ENCODE data around the gene PROZ.

Gene PROZ

DNA sequence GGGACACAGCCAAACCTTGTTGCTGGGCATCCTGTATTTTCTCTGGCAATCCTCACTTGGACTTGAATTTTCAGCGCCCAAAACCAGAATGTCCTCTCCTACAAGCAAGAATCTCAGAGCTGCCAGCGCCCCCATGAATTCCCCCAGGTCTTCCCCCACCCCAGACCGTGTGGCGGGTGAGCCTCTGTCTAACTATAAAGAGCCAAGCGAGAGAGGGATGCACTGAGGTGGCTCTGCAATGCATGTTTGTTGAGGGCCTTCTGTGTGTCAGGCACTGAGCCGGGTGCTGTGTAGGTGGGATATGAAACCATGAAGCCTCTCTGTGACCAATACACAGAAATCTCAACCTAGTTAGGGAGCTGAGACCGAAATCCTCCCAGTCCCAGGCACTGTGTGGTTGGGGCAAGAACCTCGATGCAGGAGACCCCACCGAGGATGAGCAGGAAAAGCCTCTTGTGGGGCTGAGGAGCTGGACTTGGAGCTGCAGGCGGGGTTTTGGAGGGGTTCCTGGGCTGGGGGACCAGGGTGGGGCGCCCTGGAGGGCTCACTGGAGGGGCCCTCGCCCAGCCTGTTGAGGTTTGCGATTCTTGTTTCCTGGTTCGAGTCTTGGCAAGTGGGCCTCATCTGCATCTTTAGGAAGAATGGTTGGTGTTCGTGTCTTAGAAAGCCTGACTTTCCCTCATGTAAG lies 12.4 kb upstream of the PROZ start:
- Histone ChIP-seq H3K4me3 (ENCODE audit: low read length) (no peak overlapping the region), H3K9ac (ENCODE audit: low read length) (no peak overlapping the region), H3K9me3 (ENCODE audit: insufficient read depth, low read length) (no peaks in the 10 kb centered on the region; the same call in 1 of the 2 replicates), H3K4me2 (ENCODE audit: low read length) (no peak overlapping the region), H3K36me3 (replicated peaks; ENCODE audit: low read depth, low read length) (no peaks in the 10 kb centered on the region), H3K27me3 (ENCODE audit: low read depth, low read length) (peaks cover 8% of the 10 kb centered on the region; the same call in 1 of the 2 replicates), H3K4me1 (ENCODE audit: low read length) (no peaks in the 10 kb centered on the region), H4K20me1 (ENCODE audit: insufficient read depth, low read length) (no peaks in the 10 kb centered on the region), H3K79me2 (ENCODE audit: low read length) (no peaks in the 10 kb centered on the region), H3K27ac (ENCODE audit: low read length) (no peak overlapping the region), H2AFZ (ENCODE audit: low read depth, low read length) (no peak overlapping the region)
- TF ChIP-seq, protein P1, sequence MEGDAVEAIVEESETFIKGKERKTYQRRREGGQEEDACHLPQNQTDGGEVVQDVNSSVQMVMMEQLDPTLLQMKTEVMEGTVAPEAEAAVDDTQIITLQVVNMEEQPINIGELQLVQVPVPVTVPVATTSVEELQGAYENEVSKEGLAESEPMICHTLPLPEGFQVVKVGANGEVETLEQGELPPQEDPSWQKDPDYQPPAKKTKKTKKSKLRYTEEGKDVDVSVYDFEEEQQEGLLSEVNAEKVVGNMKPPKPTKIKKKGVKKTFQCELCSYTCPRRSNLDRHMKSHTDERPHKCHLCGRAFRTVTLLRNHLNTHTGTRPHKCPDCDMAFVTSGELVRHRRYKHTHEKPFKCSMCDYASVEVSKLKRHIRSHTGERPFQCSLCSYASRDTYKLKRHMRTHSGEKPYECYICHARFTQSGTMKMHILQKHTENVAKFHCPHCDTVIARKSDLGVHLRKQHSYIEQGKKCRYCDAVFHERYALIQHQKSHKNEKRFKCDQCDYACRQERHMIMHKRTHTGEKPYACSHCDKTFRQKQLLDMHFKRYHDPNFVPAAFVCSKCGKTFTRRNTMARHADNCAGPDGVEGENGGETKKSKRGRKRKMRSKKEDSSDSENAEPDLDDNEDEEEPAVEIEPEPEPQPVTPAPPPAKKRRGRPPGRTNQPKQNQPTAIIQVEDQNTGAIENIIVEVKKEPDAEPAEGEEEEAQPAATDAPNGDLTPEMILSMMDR (IDR thresholded peaks at IDR 0.05; ENCODE audit: low read depth, low read length), result no peak
- TF ChIP-seq EZH2phosphoT487 (IDR thresholded peaks at IDR 0.05; ENCODE audit: low read depth), result no peak

DNA sequence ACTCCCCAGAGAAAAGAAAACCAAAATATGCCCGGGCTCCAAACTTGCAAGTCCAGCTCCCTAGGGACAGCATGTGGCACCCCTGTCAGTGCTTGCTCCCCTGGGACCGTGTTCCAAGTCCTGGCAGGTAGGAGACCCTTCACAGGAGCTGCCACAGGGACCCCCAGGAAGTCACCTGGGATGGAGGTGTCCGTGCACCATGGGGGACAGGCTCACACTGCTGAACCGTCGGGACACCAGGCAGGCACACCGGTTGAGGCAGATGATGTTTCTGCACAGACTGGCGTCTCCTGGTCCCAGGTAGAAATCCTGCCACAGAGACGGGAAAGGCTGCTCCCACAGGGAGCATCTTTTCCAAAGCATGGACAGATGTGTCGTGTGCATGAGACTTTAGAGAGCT lies 11.7 kb upstream of the PROZ start:
- Histone ChIP-seq H3K4me2 (ENCODE audit: low read length) (no peak overlapping the region), H3K4me3 (ENCODE audit: low read length) (no peak overlapping the region), H3K9ac (ENCODE audit: low read length) (no peak overlapping the region), H3K4me1 (ENCODE audit: low read length) (no peaks in the 10 kb centered on the region), H2AFZ (ENCODE audit: low read depth, low read length) (no peak overlapping the region), H3K36me3 (replicated peaks; ENCODE audit: low read depth, low read length) (no peaks in the 10 kb centered on the region), H3K27me3 (ENCODE audit: low read depth, low read length) (peaks cover 8% of the 10 kb centered on the region; the same call in 1 of the 2 replicates), H3K79me2 (ENCODE audit: low read length) (no peaks in the 10 kb centered on the region), H3K27ac (ENCODE audit: low read length) (no peak overlapping the region), H3K9me3 (ENCODE audit: insufficient read depth, low read length) (no peaks in the 10 kb centered on the region; the same call in 1 of the 2 replicates), H4K20me1 (ENCODE audit: insufficient read depth, low read length) (no peaks in the 10 kb centered on the region)
- TF ChIP-seq, protein P1 (IDR thresholded peaks at IDR 0.05; ENCODE audit: low read depth, low read length), result no peak
- TF ChIP-seq EZH2phosphoT487 (IDR thresholded peaks at IDR 0.05; ENCODE audit: low read depth), result no peak

DNA sequence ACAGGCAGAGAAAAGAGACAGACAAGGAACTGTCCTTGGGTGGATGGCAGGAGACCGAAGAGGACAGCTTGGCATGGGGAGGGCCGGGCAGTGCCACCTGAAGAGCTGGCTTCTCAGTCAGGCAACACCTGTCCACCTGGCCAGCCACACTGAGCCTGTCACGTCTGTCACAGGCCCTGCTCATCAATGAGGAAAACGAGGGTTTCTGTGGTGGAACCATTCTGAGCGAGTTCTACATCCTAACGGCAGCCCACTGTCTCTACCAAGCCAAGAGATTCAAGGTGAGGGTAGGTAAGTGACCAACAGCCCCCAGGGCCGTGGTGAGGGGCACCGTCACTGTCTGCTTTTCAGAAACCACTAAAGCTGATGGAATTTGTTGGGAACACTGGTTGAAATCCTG lies 11.2 kb upstream of the PROZ start:
- TF ChIP-seq EZH2phosphoT487 (IDR thresholded peaks at IDR 0.05; ENCODE audit: low read depth), result no peak
- TF ChIP-seq, protein P1 (IDR thresholded peaks at IDR 0.05; ENCODE audit: low read depth, low read length), result no peak
- Histone ChIP-seq H3K27ac (ENCODE audit: low read length) (no peak overlapping the region), H4K20me1 (ENCODE audit: insufficient read depth, low read length) (no peaks in the 10 kb centered on the region), H3K4me3 (ENCODE audit: low read length) (no peak overlapping the region), H3K27me3 (ENCODE audit: low read depth, low read length) (peaks cover 8% of the 10 kb centered on the region; the same call in 1 of the 2 replicates), H3K9me3 (ENCODE audit: insufficient read depth, low read length) (no peaks in the 10 kb centered on the region; the same call in 1 of the 2 replicates), H3K9ac (ENCODE audit: low read length) (no peak overlapping the region), H3K79me2 (ENCODE audit: low read length) (no peaks in the 10 kb centered on the region), H3K4me2 (ENCODE audit: low read length) (no peak overlapping the region), H2AFZ (ENCODE audit: low read depth, low read length) (no peak overlapping the region), H3K4me1 (ENCODE audit: low read length) (no peaks in the 10 kb centered on the region), H3K36me3 (replicated peaks; ENCODE audit: low read depth, low read length) (no peaks in the 10 kb centered on the region)

DNA sequence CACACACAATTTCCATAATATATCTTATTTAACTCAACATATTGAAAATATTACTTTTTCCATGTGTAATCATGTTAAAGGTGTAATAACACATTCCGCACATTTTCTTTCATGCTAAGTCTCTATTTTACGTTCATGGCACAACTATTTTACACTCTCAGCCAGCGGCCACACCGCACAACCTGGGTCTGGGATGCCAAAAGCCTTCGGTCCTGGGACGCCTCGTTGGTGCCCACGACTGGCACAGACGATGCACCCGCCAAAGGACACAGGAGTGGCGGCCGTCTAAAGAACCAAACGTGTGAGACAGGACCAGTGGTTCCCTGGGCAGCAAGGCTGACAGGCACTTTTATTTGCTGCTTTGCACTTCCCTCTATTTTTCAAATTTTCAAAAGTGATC lies 10.0 kb upstream of the PROZ start:
- H3K27me3 ChIP-seq (ENCODE audit: low read depth, low read length), result peaks cover 8% of the 10 kb centered on the region; the same call in 1 of the 2 replicates
- TF ChIP-seq, protein P1 (IDR thresholded peaks at IDR 0.05; ENCODE audit: low read depth, low read length), result no peak
- TF ChIP-seq EZH2phosphoT487 (IDR thresholded peaks at IDR 0.05; ENCODE audit: low read depth), result no peak
- no peaks in the 10 kb centered on the region; the same call in 1 of the 2 replicates for H3K9me3 ChIP-seq (ENCODE audit: insufficient read depth, low read length)
- no peaks in the 10 kb centered on the region for H3K79me2 ChIP-seq (ENCODE audit: low read length)
- H4K20me1 ChIP-seq (ENCODE audit: insufficient read depth, low read length), result no peaks in the 10 kb centered on the region
- H3K4me1 ChIP-seq (ENCODE audit: low read length), result peaks cover 1% of the 10 kb centered on the region
- H3K9ac ChIP-seq (ENCODE audit: low read length), result no peak overlapping the region
- H3K36me3 ChIP-seq (replicated peaks; ENCODE audit: low read depth, low read length), result no peaks in the 10 kb centered on the region
- H3K4me2 ChIP-seq (ENCODE audit: low read length), result no peak overlapping the region
- H3K4me3 ChIP-seq (ENCODE audit: low read length), result no peak overlapping the region
- no peak overlapping the region for H2AFZ ChIP-seq (ENCODE audit: low read depth, low read length)
- H3K27ac ChIP-seq (ENCODE audit: low read length), result no peak overlapping the region
